GM21529 (cell line): Measurements from ENCODE around the gene TDRD6.
"Not testable (repeated sequence)": the region's sequence is repeated elsewhere in the genome, so short reads cannot be mapped to it uniquely, and the experiment has no call there.

Source experiments
- ATAC-seq: cut with Tn5 transposase; IDR thresholded peaks from one replicate; pipeline ENCODE4 v1.9.1; 2021; ENCODE audit not compliant: unreplicated experiment

TDRD6 gene

GRCh38 chr6:46743425-46744158 is 55.9 kb downstream of the TDRD6 start:
- no peak for ATAC-seq

DNA sequence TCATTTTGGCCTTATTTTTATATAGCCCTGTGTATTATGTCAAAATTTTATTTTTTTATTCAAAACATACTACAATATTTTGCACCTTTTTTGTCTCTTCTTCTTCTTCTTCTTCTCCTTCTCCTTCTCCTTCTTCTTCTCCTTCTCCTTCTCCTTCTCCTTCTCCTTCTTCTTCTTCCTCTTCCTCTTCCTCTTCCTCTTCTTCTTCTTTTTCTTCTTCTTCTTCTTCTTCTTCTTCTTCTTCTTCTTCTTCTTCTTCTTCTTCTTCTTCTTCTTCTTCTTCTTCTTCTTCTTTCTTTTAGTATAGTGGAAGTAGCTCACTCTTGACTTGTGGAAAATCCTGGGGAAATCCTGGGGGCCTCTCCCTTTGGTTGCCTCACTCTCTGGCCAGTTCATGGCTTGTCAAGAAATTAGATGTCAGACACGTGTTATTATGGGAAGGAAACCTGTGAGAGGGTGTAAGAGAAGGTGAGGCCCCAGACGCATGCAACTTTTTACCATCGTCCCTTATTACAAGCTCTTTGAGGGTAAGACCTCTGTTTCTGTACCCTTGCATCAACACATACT is 56.6 kb downstream of the TDRD6 start:
- ATAC-seq = not testable (repeated sequence)

DNA sequence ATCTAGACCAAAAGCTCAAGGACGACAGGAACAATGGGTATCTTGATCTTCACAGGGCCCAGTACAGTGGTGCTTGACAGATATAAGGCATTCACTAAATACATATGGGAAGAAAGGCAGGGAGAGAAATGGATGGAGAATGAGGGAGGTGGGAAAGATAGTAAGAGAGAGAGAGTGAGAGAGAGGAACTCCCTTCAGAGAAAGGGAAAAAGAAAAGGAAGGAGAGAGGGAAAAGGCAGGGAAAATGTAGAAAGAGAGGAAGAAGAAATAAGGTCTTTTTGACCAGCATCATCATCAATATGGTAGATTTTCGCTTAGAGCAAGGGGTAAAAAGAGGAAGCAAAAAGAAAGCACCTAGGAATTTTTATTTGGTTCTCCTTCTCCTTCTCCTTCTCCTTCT is 58.3 kb downstream of the TDRD6 start:
- no peak for ATAC-seq

- no peak for ATAC-seq
Measured at GRCh38 chr6:46746696-46747095, 59.0 kb downstream of the TDRD6 start, which contains the start of gene ANKRD66. Gene ANKRD66, plus strand, starts transcription at chr6:46746933. Its CDS starts 5,016 bp downstream, at chr6:46751949.

DNA sequence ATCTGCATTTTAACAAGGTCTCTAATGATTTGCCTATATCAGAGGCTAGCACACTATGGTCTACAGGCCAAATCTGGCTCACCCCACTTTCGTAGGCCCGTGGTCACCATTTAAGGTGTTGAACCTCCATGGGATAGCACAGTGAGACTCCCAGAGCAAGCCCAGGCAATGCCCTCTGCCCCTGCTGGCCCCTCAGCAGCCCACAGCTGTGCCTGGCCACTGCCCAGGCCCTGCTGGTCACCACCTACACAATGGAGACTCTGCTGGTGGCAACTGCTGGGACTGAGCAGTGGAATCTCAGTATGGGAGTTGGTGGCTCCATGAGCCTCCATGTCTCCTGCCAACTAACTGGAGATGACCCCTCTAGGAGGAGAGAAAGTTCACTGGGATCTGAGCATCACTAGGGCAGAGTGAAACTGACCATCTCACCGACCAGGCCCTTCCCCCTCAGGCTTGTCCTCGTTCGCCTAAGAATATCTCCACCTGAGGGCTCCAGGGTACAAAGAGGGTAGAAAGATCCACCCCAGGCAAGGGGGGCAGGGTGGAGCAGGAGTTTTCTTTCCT is 61.3 kb downstream of the TDRD6 start:
- ATAC-seq = no peak

GRCh38 chr6:46749731-46750130 is 62.0 kb downstream of the TDRD6 start:
- ATAC-seq = no peak

GRCh38 chr6:46751658-46752057 is 64.0 kb downstream of the TDRD6 start:
- ATAC-seq = no peak
